Panc1 (cell line): ENCODE data around the gene FGD4. TPM values are rescaled to one million over a fixed set of nuclear protein-coding genes. Genes with fewer than 3 reads are reported as not detected.
A peak's percentile ranks its signal among the peaks of the same experiment; 100 is the strongest.

Experiments used
- ATAC-seq: fragments of 200-7000 bp; cut with Tn5 transposase; 2 replicates; pipeline ENCODE4 v1.9.1; 2020; ENCODE audit warnings: mild to moderate bottlenecking, moderate library complexity
- BruUV-seq: library from RNA; stranded (reverse); fragments of 400-500 nt; replicated peaks from 2 replicates; lab custom pipeline; 2021; lab: Mats Ljungman, UMichigan
- CTCF ChIA-PET: fragments of 300-600 bp; sonication (Branson Sonifier 250); formaldehyde crosslinking; loops from one replicate; lab custom pipeline; 2022; ENCODE audit warnings: antibody characterized with exemption; lab: Charles Lee
- POLR2A ChIA-PET: fragments of 300-600 bp; sonication (Branson Sonifier 250); formaldehyde crosslinking; loops from one replicate; lab custom pipeline; 2022; ENCODE audit warnings: antibody characterized with exemption; lab: Charles Lee
- DNase-seq: peaks from one replicate; pipeline ENCODE4 v3.0.0-alpha.2; 2010; ENCODE audit warnings: low read depth, low spot score
- H3K27ac ChIP-seq: 2 replicates; pipeline ENCODE4 v1.5.1; 2011; ENCODE audit warnings: mild to moderate bottlenecking, low read length, inconsistent platforms
- H3K27me3 ChIP-seq: fragments of 200-500 bp; sonication (Bioruptor generic); 2 replicates; pipeline ENCODE4 v1.6.0; 2014; ENCODE audit warnings: low read length, inconsistent platforms; ENCODE audit not compliant: control insufficient read depth, insufficient read depth
- H3K36me3 ChIP-seq: fragments of 200-500 bp; sonication (Bioruptor generic); 2 replicates; pipeline ENCODE4 v1.5.1; 2014; ENCODE audit warnings: inconsistent platforms, mild to moderate bottlenecking, low read length, moderate library complexity; ENCODE audit not compliant: control insufficient read depth, insufficient read depth
- H3K4me1 ChIP-seq: 2 replicates; pipeline ENCODE4 v1.5.1; 2011; ENCODE audit warnings: inconsistent platforms, mild to moderate bottlenecking, low read length, moderate library complexity; ENCODE audit not compliant: control insufficient read depth, insufficient read depth
- H3K4me3 ChIP-seq, 2 experiments: 2 replicates each; pipeline ENCODE4 v1.5.1; 2011 to 2012; ENCODE audit warnings: low read depth in 2 of 2, low read length in 2 of 2, mild to moderate bottlenecking in 2 of 2, inconsistent platforms in 1 of 2, moderate library complexity in 1 of 2
- H3K9me3 ChIP-seq: fragments of 200-500 bp; sonication (Bioruptor generic); 2 replicates; pipeline ENCODE4 v1.5.1; 2014; ENCODE audit warnings: low read depth, mild to moderate bottlenecking, inconsistent platforms, low read length, moderate library complexity; ENCODE audit not compliant: control insufficient read depth, insufficient read depth
- POLR2AphosphoS5 ChIP-seq: IDR thresholded peaks from 2 replicates; pipeline ENCODE4 v1.6.1; 2012; ENCODE audit warnings: mild to moderate bottlenecking, low read depth, low read length, moderate library complexity
- SIN3A ChIP-seq: IDR thresholded peaks from 2 replicates; pipeline ENCODE4 v1.6.1; 2012; ENCODE audit warnings: low read depth, mild to moderate bottlenecking, low read length, moderate library complexity, borderline replicate concordance; ENCODE audit not compliant: insufficient read depth
- TCF7L2 ChIP-seq: IDR thresholded peaks from 2 replicates; pipeline ENCODE4 v1.6.1; 2011; ENCODE audit warnings: mild to moderate bottlenecking, low read depth, low read length, inconsistent platforms
- in situ Hi-C: cut with HindIII; loops from 2 replicates; pipeline ENCODE4 v1.10.0; 2016; ENCODE audit warnings: low sequenced_read_pairs, low pct_unique_long_range_greater_than_20kb
- intact Hi-C: fragments of 100-400 bp; cut with micrococcal nuclease; formaldehyde crosslinking; loops from one replicate; pipeline ENCODE4 v1.10.0; 2022; ENCODE audit not compliant: unreplicated experiment
- total RNA-seq: library from RNA; stranded (reverse); gene quantifications from one replicate; pipeline ENCODE4 v1.2.1, GENCODE V29; 2021; ENCODE audit not compliant: unreplicated experiment
- TF ChIP-seq, protein P1 (sequence below), 2 experiments: IDR thresholded peaks; 2 replicates each; pipeline ENCODE4 v1.6.1; 2011 to 2012; ENCODE audit warnings: low read depth in 2 of 2, control low read depth in 1 of 2, low read length in 1 of 2, mild to moderate bottlenecking in 1 of 2, moderate library complexity in 1 of 2; ENCODE audit not compliant: insufficient read depth in 1 of 2
- TF ChIP-seq, protein P2 (sequence below): fragments of 450-650 bp; IDR thresholded peaks from 2 replicates; pipeline ENCODE4 v1.5.1; 2017; ENCODE audit warnings: mild to moderate bottlenecking

FGD4 gene
- total RNA-seq, 1 experiment from 2014 or later: 5.0 TPM

GRCh38 chr12:32681272-32681671, 281.9 kb downstream of the FGD4 start:
- no peak for ATAC-seq
- H3K27me3 ChIP-seq: no peaks in the 10 kb centered on the region
- H3K9me3 ChIP-seq: no peaks in the 10 kb centered on the region
- CTCF ChIA-PET: no interaction called here
- H3K4me3 ChIP-seq: no peak overlapping the region
- DNase-seq: no peak
- peak overlapping the region; percentile 12; the same call in 1 of the 2 replicates for H3K27ac ChIP-seq
- peaks cover 2% of the 10 kb centered on the region; the same call in 1 of the 2 replicates for H3K36me3 ChIP-seq
- in situ Hi-C loops: no loop called here
- no TSS peak for BruUV-seq
- POLR2A ChIA-PET: interaction anchor here (0.7 kb wide), 1 partner anchor 197 kb away, joined by 3 read pairs; no protein-coding TSS in a partner anchor
- intact Hi-C loops: no loop called here
- peaks cover 16% of the 10 kb centered on the region for H3K4me1 ChIP-seq
- TF ChIP-seq, protein P1, sequence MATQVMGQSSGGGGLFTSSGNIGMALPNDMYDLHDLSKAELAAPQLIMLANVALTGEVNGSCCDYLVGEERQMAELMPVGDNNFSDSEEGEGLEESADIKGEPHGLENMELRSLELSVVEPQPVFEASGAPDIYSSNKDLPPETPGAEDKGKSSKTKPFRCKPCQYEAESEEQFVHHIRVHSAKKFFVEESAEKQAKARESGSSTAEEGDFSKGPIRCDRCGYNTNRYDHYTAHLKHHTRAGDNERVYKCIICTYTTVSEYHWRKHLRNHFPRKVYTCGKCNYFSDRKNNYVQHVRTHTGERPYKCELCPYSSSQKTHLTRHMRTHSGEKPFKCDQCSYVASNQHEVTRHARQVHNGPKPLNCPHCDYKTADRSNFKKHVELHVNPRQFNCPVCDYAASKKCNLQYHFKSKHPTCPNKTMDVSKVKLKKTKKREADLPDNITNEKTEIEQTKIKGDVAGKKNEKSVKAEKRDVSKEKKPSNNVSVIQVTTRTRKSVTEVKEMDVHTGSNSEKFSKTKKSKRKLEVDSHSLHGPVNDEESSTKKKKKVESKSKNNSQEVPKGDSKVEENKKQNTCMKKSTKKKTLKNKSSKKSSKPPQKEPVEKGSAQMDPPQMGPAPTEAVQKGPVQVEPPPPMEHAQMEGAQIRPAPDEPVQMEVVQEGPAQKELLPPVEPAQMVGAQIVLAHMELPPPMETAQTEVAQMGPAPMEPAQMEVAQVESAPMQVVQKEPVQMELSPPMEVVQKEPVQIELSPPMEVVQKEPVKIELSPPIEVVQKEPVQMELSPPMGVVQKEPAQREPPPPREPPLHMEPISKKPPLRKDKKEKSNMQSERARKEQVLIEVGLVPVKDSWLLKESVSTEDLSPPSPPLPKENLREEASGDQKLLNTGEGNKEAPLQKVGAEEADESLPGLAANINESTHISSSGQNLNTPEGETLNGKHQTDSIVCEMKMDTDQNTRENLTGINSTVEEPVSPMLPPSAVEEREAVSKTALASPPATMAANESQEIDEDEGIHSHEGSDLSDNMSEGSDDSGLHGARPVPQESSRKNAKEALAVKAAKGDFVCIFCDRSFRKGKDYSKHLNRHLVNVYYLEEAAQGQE (IDR thresholded peaks at IDR 0.05; ENCODE audit: insufficient read depth in 1 of 2, low read depth in 2 of 2, low read length in 1 of 2): no peak
- TF ChIP-seq, protein P2, sequence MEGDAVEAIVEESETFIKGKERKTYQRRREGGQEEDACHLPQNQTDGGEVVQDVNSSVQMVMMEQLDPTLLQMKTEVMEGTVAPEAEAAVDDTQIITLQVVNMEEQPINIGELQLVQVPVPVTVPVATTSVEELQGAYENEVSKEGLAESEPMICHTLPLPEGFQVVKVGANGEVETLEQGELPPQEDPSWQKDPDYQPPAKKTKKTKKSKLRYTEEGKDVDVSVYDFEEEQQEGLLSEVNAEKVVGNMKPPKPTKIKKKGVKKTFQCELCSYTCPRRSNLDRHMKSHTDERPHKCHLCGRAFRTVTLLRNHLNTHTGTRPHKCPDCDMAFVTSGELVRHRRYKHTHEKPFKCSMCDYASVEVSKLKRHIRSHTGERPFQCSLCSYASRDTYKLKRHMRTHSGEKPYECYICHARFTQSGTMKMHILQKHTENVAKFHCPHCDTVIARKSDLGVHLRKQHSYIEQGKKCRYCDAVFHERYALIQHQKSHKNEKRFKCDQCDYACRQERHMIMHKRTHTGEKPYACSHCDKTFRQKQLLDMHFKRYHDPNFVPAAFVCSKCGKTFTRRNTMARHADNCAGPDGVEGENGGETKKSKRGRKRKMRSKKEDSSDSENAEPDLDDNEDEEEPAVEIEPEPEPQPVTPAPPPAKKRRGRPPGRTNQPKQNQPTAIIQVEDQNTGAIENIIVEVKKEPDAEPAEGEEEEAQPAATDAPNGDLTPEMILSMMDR: no peak
- TF ChIP-seq POLR2AphosphoS5 (no peak), TCF7L2 (no peak), SIN3A (no peak)

GRCh38 chr12:32686340-32686739, 287.0 kb downstream of the FGD4 start:
- CTCF ChIA-PET: no interaction called here
- in situ Hi-C loops: no loop called here
- POLR2A ChIA-PET: no interaction called here

More at GRCh38 chr12:32686340-32686739, 287.0 kb downstream of the FGD4 start:
- Histone ChIP-seq H3K36me3 (no peaks in the 10 kb centered on the region), H3K4me3 (no peak overlapping the region), H3K4me1 (no peaks in the 10 kb centered on the region), H3K27me3 (no peaks in the 10 kb centered on the region), H3K9me3 (no peaks in the 10 kb centered on the region), H3K27ac (no peak overlapping the region)
- TF ChIP-seq, protein P2: no peak
- TF ChIP-seq SIN3A (no peak), POLR2AphosphoS5 (no peak), TCF7L2 (no peak)
- TF ChIP-seq, protein P1 (IDR thresholded peaks at IDR 0.05; ENCODE audit: insufficient read depth in 1 of 2, low read depth in 2 of 2, low read length in 1 of 2): no peak
- ATAC-seq (no peak), DNase-seq (no peak)
- no TSS peak for BruUV-seq
- intact Hi-C loops: no loop called here
